ENCODE data around the gene SLC39A9. TPM values are rescaled to one million over a fixed set of nuclear protein-coding genes. Genes with fewer than 3 reads are reported as not detected.

Gene SLC39A9
- total and polyA plus RNA-seq, 2 experiments from 2014 or later, result 17.7 to 48.1 TPM

DNA sequence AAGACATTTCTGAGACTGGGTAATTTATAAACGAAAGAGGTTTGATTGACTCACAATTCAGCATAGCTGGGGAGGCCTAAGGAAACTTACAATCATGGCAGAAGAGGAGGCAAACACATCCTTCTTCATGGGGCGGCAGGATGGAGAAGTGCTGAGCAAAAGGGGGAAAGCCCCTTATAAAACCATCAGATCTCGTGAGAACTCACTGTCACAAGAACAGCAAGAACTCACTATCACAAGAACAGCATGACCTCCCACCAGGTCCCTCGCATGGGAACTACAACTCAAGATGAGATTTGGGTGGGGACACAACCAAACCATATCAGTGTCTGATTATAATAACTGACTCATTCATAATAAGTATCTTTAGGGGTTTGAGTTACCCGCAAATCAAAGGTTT, 6.4 kb downstream of the SLC39A9 start (continued):
- TF ChIP-seq, protein P1, sequence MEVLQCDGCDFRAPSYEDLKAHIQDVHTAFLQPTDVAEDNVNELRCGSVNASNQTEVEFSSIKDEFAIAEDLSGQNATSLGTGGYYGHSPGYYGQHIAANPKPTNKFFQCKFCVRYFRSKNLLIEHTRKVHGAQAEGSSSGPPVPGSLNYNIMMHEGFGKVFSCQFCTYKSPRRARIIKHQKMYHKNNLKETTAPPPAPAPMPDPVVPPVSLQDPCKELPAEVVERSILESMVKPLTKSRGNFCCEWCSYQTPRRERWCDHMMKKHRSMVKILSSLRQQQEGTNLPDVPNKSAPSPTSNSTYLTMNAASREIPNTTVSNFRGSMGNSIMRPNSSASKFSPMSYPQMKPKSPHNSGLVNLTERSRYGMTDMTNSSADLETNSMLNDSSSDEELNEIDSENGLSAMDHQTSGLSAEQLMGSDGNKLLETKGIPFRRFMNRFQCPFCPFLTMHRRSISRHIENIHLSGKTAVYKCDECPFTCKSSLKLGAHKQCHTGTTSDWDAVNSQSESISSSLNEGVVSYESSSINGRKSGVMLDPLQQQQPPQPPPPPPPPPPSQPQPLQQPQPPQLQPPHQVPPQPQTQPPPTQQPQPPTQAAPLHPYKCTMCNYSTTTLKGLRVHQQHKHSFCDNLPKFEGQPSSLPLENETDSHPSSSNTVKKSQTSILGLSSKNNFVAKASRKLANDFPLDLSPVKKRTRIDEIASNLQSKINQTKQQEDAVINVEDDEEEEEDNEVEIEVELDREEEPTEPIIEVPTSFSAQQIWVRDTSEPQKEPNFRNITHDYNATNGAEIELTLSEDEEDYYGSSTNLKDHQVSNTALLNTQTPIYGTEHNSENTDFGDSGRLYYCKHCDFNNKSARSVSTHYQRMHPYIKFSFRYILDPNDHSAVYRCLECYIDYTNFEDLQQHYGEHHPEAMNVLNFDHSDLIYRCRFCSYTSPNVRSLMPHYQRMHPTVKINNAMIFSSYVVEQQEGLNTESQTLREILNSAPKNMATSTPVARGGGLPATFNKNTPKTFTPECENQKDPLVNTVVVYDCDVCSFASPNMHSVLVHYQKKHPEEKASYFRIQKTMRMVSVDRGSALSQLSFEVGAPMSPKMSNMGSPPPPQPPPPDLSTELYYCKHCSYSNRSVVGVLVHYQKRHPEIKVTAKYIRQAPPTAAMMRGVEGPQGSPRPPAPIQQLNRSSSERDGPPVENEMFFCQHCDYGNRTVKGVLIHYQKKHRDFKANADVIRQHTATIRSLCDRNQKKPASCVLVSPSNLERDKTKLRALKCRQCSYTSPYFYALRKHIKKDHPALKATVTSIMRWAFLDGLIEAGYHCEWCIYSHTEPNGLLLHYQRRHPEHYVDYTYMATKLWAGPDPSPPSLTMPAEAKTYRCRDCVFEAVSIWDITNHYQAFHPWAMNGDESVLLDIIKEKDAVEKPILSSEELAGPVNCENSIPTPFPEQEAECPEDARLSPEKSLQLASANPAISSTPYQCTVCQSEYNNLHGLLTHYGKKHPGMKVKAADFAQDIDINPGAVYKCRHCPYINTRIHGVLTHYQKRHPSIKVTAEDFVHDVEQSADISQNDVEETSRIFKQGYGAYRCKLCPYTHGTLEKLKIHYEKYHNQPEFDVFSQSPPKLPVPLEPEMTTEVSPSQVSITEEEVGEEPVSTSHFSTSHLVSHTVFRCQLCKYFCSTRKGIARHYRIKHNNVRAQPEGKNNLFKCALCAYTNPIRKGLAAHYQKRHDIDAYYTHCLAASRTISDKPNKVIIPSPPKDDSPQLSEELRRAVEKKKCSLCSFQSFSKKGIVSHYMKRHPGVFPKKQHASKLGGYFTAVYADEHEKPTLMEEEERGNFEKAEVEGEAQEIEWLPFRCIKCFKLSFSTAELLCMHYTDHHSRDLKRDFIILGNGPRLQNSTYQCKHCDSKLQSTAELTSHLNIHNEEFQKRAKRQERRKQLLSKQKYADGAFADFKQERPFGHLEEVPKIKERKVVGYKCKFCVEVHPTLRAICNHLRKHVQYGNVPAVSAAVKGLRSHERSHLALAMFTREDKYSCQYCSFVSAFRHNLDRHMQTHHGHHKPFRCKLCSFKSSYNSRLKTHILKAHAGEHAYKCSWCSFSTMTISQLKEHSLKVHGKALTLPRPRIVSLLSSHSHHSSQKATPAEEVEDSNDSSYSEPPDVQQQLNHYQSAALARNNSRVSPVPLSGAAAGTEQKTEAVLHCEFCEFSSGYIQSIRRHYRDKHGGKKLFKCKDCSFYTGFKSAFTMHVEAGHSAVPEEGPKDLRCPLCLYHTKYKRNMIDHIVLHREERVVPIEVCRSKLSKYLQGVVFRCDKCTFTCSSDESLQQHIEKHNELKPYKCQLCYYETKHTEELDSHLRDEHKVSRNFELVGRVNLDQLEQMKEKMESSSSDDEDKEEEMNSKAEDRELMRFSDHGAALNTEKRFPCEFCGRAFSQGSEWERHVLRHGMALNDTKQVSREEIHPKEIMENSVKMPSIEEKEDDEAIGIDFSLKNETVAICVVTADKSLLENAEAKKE (CRISPR knock-in tag; IDR thresholded peaks at IDR 0.05), result no peak
- TF ChIP-seq EZH2phosphoT487 (IDR thresholded peaks at IDR 0.05; ENCODE audit: unreplicated experiment), result no peak

DNA sequence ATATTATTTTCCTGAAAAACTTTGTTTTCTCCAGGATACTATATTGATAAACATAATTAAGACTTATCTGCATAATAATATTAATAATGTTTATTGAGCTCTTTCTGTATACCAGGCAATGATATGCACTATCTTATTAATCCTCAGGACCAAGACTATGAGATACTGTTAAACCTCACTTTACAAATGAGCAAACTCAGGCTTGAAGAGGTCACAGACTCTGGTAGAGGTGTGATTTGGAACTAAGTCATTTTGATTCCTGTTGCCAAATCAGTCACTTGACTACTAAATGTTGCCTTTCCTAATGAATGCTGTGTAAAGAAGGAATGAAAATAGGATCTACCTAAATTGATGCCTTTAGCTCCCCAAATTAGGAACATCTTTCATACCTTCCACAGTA, 7.3 kb downstream of the SLC39A9 start:
- DNase-seq (ENCODE audit: low spot score), result no peak
- Histone ChIP-seq H3K27me3 (ENCODE audit: insufficient read depth) (no peaks in the 10 kb centered on the region), H3F3A (replicated peaks; ENCODE audit: low read depth) (no peaks in the 10 kb centered on the region), H3K4me3 (no peak overlapping the region), H3K9me2 (ENCODE audit: insufficient read depth) (no peaks in the 10 kb centered on the region), H3K4me2 (no peak overlapping the region), H3K4me1 (ENCODE audit: insufficient read depth) (no peaks in the 10 kb centered on the region), H4K20me1 (replicated peaks; ENCODE audit: insufficient read depth) (peaks cover 4% of the 10 kb centered on the region), H3K27ac (ENCODE audit: low read depth) (no peak overlapping the region), H3K36me3 (ENCODE audit: insufficient read depth) (no peaks in the 10 kb centered on the region), H3K79me2 (replicated peaks; ENCODE audit: insufficient read depth) (peaks cover 93% of the 10 kb centered on the region), H2AFZ (no peak overlapping the region)
- Mint-ChIP-seq H3K4me1 (peaks cover 4% of the 10 kb centered on the region; the same call in 2 of the 3 replicates), H3K36me3 (ENCODE audit: low read depth) (no peaks in the 10 kb centered on the region), H3K9me3 (no peaks in the 10 kb centered on the region), H3K27ac (no peak overlapping the region), H3K4me3 (no peak overlapping the region), H3K27me3 (ENCODE audit: insufficient read depth, low read depth, poor library complexity) (peaks cover 6% of the 10 kb centered on the region)
- ATAC-seq, result no peak
- no peak for TF ChIP-seq NANOG (IDR thresholded peaks at IDR 0.05; ENCODE audit: borderline replicate concordance)
- no peak for TF ChIP-seq EZH2 (IDR thresholded peaks at IDR 0.05; ENCODE audit: low read depth, unreplicated experiment)
- no peak for TF ChIP-seq STAT1 (IDR thresholded peaks at IDR 0.05; ENCODE audit: unreplicated experiment)
- no peak for TF ChIP-seq JUNB (IDR thresholded peaks at IDR 0.05; ENCODE audit: unreplicated experiment)
- TF ChIP-seq, protein P2, sequence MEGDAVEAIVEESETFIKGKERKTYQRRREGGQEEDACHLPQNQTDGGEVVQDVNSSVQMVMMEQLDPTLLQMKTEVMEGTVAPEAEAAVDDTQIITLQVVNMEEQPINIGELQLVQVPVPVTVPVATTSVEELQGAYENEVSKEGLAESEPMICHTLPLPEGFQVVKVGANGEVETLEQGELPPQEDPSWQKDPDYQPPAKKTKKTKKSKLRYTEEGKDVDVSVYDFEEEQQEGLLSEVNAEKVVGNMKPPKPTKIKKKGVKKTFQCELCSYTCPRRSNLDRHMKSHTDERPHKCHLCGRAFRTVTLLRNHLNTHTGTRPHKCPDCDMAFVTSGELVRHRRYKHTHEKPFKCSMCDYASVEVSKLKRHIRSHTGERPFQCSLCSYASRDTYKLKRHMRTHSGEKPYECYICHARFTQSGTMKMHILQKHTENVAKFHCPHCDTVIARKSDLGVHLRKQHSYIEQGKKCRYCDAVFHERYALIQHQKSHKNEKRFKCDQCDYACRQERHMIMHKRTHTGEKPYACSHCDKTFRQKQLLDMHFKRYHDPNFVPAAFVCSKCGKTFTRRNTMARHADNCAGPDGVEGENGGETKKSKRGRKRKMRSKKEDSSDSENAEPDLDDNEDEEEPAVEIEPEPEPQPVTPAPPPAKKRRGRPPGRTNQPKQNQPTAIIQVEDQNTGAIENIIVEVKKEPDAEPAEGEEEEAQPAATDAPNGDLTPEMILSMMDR (conservative IDR thresholded peaks at IDR 0.05; ENCODE audit: low read depth in 2 of 2), result no peak
- TF ChIP-seq, protein P3, sequence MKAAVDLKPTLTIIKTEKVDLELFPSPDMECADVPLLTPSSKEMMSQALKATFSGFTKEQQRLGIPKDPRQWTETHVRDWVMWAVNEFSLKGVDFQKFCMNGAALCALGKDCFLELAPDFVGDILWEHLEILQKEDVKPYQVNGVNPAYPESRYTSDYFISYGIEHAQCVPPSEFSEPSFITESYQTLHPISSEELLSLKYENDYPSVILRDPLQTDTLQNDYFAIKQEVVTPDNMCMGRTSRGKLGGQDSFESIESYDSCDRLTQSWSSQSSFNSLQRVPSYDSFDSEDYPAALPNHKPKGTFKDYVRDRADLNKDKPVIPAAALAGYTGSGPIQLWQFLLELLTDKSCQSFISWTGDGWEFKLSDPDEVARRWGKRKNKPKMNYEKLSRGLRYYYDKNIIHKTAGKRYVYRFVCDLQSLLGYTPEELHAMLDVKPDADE (IDR thresholded peaks at IDR 0.05), result no peak
- no peak for TF ChIP-seq CREB1 (CRISPR knock-in tag; IDR thresholded peaks at IDR 0.05; ENCODE audit: low read depth)
- TF ChIP-seq ZNF331 (CRISPR knock-in tag; IDR thresholded peaks at IDR 0.05; ENCODE audit: low read depth), result no peak
- TF ChIP-seq, protein P4, sequence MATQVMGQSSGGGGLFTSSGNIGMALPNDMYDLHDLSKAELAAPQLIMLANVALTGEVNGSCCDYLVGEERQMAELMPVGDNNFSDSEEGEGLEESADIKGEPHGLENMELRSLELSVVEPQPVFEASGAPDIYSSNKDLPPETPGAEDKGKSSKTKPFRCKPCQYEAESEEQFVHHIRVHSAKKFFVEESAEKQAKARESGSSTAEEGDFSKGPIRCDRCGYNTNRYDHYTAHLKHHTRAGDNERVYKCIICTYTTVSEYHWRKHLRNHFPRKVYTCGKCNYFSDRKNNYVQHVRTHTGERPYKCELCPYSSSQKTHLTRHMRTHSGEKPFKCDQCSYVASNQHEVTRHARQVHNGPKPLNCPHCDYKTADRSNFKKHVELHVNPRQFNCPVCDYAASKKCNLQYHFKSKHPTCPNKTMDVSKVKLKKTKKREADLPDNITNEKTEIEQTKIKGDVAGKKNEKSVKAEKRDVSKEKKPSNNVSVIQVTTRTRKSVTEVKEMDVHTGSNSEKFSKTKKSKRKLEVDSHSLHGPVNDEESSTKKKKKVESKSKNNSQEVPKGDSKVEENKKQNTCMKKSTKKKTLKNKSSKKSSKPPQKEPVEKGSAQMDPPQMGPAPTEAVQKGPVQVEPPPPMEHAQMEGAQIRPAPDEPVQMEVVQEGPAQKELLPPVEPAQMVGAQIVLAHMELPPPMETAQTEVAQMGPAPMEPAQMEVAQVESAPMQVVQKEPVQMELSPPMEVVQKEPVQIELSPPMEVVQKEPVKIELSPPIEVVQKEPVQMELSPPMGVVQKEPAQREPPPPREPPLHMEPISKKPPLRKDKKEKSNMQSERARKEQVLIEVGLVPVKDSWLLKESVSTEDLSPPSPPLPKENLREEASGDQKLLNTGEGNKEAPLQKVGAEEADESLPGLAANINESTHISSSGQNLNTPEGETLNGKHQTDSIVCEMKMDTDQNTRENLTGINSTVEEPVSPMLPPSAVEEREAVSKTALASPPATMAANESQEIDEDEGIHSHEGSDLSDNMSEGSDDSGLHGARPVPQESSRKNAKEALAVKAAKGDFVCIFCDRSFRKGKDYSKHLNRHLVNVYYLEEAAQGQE (IDR thresholded peaks at IDR 0.05; ENCODE audit: unreplicated experiment), result no peak

Data from GM23338 (cell line).